ENCODE results near the gene NOP9.

DNA sequence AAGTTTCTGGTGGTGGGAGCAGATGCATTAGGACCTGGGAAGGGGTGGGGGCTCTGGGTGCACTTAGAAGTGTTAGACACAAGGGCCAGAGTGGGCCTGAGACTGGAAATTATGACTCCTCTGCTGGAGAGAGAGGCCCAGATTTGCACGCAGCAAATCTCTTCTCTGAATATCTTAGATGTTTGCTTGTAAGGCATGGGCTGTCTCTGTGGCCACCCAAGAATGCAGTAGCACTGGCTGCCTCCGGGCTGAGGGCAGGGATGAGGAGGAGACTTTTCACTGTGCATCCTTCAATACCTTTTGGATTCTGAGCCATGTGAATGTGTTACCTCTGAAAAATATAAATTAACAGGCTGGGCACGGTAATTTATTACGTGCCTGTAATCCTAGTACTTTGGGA is 14.3 kb upstream of the NOP9 start:
- TF ChIP-seq, protein P1, sequence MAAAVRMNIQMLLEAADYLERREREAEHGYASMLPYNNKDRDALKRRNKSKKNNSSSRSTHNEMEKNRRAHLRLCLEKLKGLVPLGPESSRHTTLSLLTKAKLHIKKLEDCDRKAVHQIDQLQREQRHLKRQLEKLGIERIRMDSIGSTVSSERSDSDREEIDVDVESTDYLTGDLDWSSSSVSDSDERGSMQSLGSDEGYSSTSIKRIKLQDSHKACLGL (CRISPR knock-in tag; IDR thresholded peaks at IDR 0.05; ENCODE audit: borderline replicate concordance, poor library complexity, severe bottlenecking) = no peak
- TF ChIP-seq ARID2 (IDR thresholded peaks at IDR 0.05) (no peak), ZNF445 (CRISPR knock-in tag; IDR thresholded peaks at IDR 0.05; ENCODE audit: low read depth) (no peak), EZH2 (IDR thresholded peaks at IDR 0.05; ENCODE audit: borderline replicate concordance, low read depth, low read length) (no peak), CREB1 (IDR thresholded peaks at IDR 0.05) (no peak), CREB1 (CRISPR knock-in tag; IDR thresholded peaks at IDR 0.05) (no peak), PPARD (CRISPR knock-in tag; IDR thresholded peaks at IDR 0.05) (no peak), ZFP1 (CRISPR knock-in tag; IDR thresholded peaks at IDR 0.05) (no peak), POLR2AphosphoS2 (IDR thresholded peaks at IDR 0.05; ENCODE audit: low read length) (no peak), SP1 (CRISPR knock-in tag; IDR thresholded peaks at IDR 0.05) (no peak), NCOA4 (IDR thresholded peaks at IDR 0.05; ENCODE audit: partially characterized antibody) (no peak), ZNF41 (CRISPR knock-in tag; conservative IDR thresholded peaks at IDR 0.05) (no peak)
- TF ChIP-seq, protein P2, sequence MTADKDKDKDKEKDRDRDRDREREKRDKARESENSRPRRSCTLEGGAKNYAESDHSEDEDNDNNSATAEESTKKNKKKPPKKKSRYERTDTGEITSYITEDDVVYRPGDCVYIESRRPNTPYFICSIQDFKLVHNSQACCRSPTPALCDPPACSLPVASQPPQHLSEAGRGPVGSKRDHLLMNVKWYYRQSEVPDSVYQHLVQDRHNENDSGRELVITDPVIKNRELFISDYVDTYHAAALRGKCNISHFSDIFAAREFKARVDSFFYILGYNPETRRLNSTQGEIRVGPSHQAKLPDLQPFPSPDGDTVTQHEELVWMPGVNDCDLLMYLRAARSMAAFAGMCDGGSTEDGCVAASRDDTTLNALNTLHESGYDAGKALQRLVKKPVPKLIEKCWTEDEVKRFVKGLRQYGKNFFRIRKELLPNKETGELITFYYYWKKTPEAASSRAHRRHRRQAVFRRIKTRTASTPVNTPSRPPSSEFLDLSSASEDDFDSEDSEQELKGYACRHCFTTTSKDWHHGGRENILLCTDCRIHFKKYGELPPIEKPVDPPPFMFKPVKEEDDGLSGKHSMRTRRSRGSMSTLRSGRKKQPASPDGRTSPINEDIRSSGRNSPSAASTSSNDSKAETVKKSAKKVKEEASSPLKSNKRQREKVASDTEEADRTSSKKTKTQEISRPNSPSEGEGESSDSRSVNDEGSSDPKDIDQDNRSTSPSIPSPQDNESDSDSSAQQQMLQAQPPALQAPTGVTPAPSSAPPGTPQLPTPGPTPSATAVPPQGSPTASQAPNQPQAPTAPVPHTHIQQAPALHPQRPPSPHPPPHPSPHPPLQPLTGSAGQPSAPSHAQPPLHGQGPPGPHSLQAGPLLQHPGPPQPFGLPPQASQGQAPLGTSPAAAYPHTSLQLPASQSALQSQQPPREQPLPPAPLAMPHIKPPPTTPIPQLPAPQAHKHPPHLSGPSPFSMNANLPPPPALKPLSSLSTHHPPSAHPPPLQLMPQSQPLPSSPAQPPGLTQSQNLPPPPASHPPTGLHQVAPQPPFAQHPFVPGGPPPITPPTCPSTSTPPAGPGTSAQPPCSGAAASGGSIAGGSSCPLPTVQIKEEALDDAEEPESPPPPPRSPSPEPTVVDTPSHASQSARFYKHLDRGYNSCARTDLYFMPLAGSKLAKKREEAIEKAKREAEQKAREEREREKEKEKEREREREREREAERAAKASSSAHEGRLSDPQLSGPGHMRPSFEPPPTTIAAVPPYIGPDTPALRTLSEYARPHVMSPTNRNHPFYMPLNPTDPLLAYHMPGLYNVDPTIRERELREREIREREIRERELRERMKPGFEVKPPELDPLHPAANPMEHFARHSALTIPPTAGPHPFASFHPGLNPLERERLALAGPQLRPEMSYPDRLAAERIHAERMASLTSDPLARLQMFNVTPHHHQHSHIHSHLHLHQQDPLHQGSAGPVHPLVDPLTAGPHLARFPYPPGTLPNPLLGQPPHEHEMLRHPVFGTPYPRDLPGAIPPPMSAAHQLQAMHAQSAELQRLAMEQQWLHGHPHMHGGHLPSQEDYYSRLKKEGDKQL (CRISPR knock-in tag; IDR thresholded peaks at IDR 0.05; ENCODE audit: borderline replicate concordance) = no peak
- TF ChIP-seq, protein P3, sequence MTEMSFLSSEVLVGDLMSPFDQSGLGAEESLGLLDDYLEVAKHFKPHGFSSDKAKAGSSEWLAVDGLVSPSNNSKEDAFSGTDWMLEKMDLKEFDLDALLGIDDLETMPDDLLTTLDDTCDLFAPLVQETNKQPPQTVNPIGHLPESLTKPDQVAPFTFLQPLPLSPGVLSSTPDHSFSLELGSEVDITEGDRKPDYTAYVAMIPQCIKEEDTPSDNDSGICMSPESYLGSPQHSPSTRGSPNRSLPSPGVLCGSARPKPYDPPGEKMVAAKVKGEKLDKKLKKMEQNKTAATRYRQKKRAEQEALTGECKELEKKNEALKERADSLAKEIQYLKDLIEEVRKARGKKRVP (CRISPR knock-in tag; IDR thresholded peaks at IDR 0.05) = no peak
- TF ChIP-seq, protein P4, sequence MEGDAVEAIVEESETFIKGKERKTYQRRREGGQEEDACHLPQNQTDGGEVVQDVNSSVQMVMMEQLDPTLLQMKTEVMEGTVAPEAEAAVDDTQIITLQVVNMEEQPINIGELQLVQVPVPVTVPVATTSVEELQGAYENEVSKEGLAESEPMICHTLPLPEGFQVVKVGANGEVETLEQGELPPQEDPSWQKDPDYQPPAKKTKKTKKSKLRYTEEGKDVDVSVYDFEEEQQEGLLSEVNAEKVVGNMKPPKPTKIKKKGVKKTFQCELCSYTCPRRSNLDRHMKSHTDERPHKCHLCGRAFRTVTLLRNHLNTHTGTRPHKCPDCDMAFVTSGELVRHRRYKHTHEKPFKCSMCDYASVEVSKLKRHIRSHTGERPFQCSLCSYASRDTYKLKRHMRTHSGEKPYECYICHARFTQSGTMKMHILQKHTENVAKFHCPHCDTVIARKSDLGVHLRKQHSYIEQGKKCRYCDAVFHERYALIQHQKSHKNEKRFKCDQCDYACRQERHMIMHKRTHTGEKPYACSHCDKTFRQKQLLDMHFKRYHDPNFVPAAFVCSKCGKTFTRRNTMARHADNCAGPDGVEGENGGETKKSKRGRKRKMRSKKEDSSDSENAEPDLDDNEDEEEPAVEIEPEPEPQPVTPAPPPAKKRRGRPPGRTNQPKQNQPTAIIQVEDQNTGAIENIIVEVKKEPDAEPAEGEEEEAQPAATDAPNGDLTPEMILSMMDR (IDR thresholded peaks at IDR 0.05 in 2 of 3, conservative IDR thresholded peaks at IDR 0.05 in 1 of 3; ENCODE audit: insufficient read depth in 2 of 3, low read depth in 1 of 3, low read length in 3 of 3) = no peak
